ENCODE measurements around the gene BLM.

DNA sequence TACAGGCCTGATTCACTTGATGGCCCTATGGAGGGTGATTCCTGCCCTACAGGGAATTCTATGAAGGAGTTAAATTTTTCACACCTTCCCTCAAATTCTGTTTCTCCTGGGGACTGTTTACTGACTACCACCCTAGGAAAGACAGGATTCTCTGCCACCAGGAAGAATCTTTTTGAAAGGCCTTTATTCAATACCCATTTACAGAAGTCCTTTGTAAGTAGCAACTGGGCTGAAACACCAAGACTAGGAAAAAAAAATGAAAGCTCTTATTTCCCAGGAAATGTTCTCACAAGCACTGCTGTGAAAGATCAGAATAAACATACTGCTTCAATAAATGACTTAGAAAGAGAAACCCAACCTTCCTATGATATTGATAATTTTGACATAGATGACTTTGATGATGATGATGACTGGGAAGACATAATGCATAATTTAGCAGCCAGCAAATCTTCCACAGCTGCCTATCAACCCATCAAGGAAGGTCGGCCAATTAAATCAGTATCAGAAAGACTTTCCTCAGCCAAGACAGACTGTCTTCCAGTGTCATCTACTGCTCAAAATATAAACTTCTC lies 43.6 kb downstream of the BLM start:
- TF ChIP-seq, protein P1, sequence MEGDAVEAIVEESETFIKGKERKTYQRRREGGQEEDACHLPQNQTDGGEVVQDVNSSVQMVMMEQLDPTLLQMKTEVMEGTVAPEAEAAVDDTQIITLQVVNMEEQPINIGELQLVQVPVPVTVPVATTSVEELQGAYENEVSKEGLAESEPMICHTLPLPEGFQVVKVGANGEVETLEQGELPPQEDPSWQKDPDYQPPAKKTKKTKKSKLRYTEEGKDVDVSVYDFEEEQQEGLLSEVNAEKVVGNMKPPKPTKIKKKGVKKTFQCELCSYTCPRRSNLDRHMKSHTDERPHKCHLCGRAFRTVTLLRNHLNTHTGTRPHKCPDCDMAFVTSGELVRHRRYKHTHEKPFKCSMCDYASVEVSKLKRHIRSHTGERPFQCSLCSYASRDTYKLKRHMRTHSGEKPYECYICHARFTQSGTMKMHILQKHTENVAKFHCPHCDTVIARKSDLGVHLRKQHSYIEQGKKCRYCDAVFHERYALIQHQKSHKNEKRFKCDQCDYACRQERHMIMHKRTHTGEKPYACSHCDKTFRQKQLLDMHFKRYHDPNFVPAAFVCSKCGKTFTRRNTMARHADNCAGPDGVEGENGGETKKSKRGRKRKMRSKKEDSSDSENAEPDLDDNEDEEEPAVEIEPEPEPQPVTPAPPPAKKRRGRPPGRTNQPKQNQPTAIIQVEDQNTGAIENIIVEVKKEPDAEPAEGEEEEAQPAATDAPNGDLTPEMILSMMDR (IDR thresholded peaks at IDR 0.05), result no peak
- TF ChIP-seq POLR2A (IDR thresholded peaks at IDR 0.05), result no peak
